Gastrocnemius medialis (tissue), 4 donors: Measurements from ENCODE around the gene EHD4.

Source experiments
- POLR2A ChIP-seq, 2 donors: fragments of 450-650 bp; IDR thresholded peaks; one replicate each; pipeline ENCODE4 v1.6.1; 2017; ENCODE audit warnings: antibody characterized with exemption in 2 of 2, mild to moderate bottlenecking in 2 of 2, moderate library complexity in 2 of 2
- TF ChIP-seq, protein P1 (sequence below), 5 experiments: fragments of 450-650 bp in 3 of 5; fragments of 200-600 bp in 2 of 5; sonication (generic) in 2 of 5; IDR thresholded peaks in 4 of 5; conservative IDR thresholded peaks in 1 of 5; 1 replicate in 4 of 5; 2 replicates in 1 of 5; pipeline ENCODE4 v1.5.1; 2016 to 2019; ENCODE audit warnings: antibody characterized with exemption in 5 of 5, mild to moderate bottlenecking in 3 of 5, moderate library complexity in 3 of 5

DNA sequence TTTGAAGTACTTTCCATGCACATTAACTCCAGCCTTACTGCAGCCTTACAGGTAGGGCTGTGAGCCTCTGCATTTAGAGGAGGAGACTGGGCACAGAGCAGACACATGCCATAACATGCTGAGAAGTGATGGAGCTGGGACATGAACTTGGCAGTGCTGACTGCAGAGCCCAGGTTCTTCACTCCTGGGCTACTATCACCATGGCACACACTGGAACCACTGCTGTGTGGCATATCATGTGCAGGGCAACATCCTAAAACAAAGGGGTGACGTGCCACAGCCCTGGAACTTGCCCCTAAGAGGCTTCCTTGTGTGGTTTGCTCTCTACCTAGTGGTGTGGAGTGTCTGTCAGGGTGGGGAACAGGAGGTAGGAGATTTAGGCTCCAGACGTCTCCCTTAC lies 25.4 kb downstream of the EHD4 start:
- TF ChIP-seq, protein P1, sequence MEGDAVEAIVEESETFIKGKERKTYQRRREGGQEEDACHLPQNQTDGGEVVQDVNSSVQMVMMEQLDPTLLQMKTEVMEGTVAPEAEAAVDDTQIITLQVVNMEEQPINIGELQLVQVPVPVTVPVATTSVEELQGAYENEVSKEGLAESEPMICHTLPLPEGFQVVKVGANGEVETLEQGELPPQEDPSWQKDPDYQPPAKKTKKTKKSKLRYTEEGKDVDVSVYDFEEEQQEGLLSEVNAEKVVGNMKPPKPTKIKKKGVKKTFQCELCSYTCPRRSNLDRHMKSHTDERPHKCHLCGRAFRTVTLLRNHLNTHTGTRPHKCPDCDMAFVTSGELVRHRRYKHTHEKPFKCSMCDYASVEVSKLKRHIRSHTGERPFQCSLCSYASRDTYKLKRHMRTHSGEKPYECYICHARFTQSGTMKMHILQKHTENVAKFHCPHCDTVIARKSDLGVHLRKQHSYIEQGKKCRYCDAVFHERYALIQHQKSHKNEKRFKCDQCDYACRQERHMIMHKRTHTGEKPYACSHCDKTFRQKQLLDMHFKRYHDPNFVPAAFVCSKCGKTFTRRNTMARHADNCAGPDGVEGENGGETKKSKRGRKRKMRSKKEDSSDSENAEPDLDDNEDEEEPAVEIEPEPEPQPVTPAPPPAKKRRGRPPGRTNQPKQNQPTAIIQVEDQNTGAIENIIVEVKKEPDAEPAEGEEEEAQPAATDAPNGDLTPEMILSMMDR (IDR thresholded peaks at IDR 0.05 in 4 of 5, conservative IDR thresholded peaks at IDR 0.05 in 1 of 5): no peak
- TF ChIP-seq POLR2A (IDR thresholded peaks at IDR 0.05): no peak
